Glutamatergic neuron (in vitro differentiated cells): Measurements from ENCODE around the gene MRGPRF. TPM values are rescaled to one million over a fixed set of nuclear protein-coding genes. Genes with fewer than 3 reads are reported as not detected.

ENCODE experiments used
- DNase-seq: peaks from one replicate; pipeline ENCODE4 v3.0.0; 2022
- H3K27ac Mint-ChIP-seq: one replicate; pipeline ENCODE4 v1.8.0; 2020; ENCODE audit warnings: mild to moderate bottlenecking, mixed read lengths, inconsistent platforms; ENCODE audit not compliant: unreplicated experiment
- H3K27me3 Mint-ChIP-seq: one replicate; pipeline ENCODE4 v1.8.0; 2020; ENCODE audit warnings: mild to moderate bottlenecking, moderate library complexity, mixed read lengths, inconsistent platforms; ENCODE audit not compliant: unreplicated experiment
- H3K36me3 Mint-ChIP-seq: one replicate; pipeline ENCODE4 v1.8.0; 2020; ENCODE audit warnings: mild to moderate bottlenecking, mixed read lengths, inconsistent platforms; ENCODE audit not compliant: unreplicated experiment
- H3K4me1 Mint-ChIP-seq: one replicate; pipeline ENCODE4 v1.8.0; 2020; ENCODE audit warnings: mild to moderate bottlenecking, low read depth, mixed read lengths, inconsistent platforms; ENCODE audit not compliant: unreplicated experiment
- H3K4me3 Mint-ChIP-seq: one replicate; pipeline ENCODE4 v1.8.0; 2020; ENCODE audit warnings: mild to moderate bottlenecking, mixed read lengths, inconsistent platforms; ENCODE audit not compliant: unreplicated experiment
- H3K9me3 Mint-ChIP-seq: one replicate; pipeline ENCODE4 v1.8.0; 2020; ENCODE audit warnings: mild to moderate bottlenecking, moderate library complexity, mixed read lengths, inconsistent platforms; ENCODE audit not compliant: unreplicated experiment
- CTCF ChIP-seq: fragments of 200-600 bp; sonication (generic); IDR thresholded peaks from one replicate; pipeline ENCODE4 v1.5.0; 2021; ENCODE audit not compliant: partially characterized antibody, unreplicated experiment
- total RNA-seq: library from RNA; stranded (reverse); fragmentation: NEBNext Ultra II Directional; extraction: Animal tissue kit (Norgen Biotek cat#: 25700); gene quantifications from one replicate; pipeline ENCODE4 v1.2.1, GENCODE V29; 2021; ENCODE audit not compliant: unreplicated experiment

The MRGPRF gene
- total RNA-seq, 1 donor from 2014 or later = 1.0 TPM

GRCh38 chr11:69049490-69049867 lies 36.4 kb upstream of the MRGPRF start:
- no peak for DNase-seq
- Mint-ChIP-seq H3K36me3 (no peaks in the 10 kb centered on the region), H3K4me1 (peaks cover 18% of the 10 kb centered on the region), H3K27me3 (peaks cover 1% of the 10 kb centered on the region), H3K9me3 (no peaks in the 10 kb centered on the region), H3K4me3 (peak overlapping the region; percentile 78), H3K27ac (no peak overlapping the region)
- TF ChIP-seq CTCF = no peak

- peaks cover 1% of the 10 kb centered on the region for H3K27me3 Mint-ChIP-seq
- no peak within 1 kb of the TSS for H3K27ac Mint-ChIP-seq
- peaks cover 21% of the 10 kb centered on the region for H3K4me1 Mint-ChIP-seq
- H3K4me3 Mint-ChIP-seq = peak within 1 kb of the TSS; percentile 78
- DNase-seq = peak; percentile 99
- no peak for TF ChIP-seq CTCF
- no peaks in the 10 kb centered on the region for H3K36me3 Mint-ChIP-seq
- peaks cover 4% of the 10 kb centered on the region for H3K9me3 Mint-ChIP-seq
Measured at GRCh38 chr11:69048694-69049489, 35.8 kb upstream of the MRGPRF start, which contains the start of gene TPCN2. TPCN2 (plus strand) TSS chr11:69048932; CDS start chr11:69048998, 66 bp downstream.

- Mint-ChIP-seq H3K36me3 (no peaks in the 10 kb centered on the region), H3K27me3 (peaks cover 1% of the 10 kb centered on the region), H3K9me3 (peaks cover 4% of the 10 kb centered on the region), H3K4me3 (peak overlapping the region; percentile 77), H3K4me1 (peaks cover 21% of the 10 kb centered on the region), H3K27ac (no peak overlapping the region)
- no peak for TF ChIP-seq CTCF
- DNase-seq = no peak
Measured at GRCh38 chr11:69048031-69048693, 35.1 kb upstream of the MRGPRF start.

GRCh38 chr11:69044111-69045013 lies 31.3 kb upstream of the MRGPRF start:
- H3K36me3 Mint-ChIP-seq = peaks cover 4% of the 10 kb centered on the region
- peaks cover 5% of the 10 kb centered on the region for H3K9me3 Mint-ChIP-seq
- no peak overlapping the region for H3K4me3 Mint-ChIP-seq
- H3K27ac Mint-ChIP-seq = no peak overlapping the region
- H3K27me3 Mint-ChIP-seq = peaks cover 4% of the 10 kb centered on the region
- TF ChIP-seq CTCF = no peak
- DNase-seq = no peak
- peaks cover 12% of the 10 kb centered on the region for H3K4me1 Mint-ChIP-seq
